Measurements from ENCODE around the gene SLC22A14. TPM values are rescaled to one million over a fixed set of nuclear protein-coding genes. Genes with fewer than 3 reads are reported as not detected.

The SLC22A14 gene
- total and polyA plus RNA-seq, 2 donors (not counting 1 experiment from before 2014, with no cell fraction given): not detected

- ATAC-seq (ENCODE audit: low read depth): no peak
- Histone ChIP-seq H3K4me2 (replicated peaks; ENCODE audit: low read depth, low read length, poor library complexity, severe bottlenecking) (no peak overlapping the region), H3K27me3 (replicated peaks in 1 of 4; ENCODE audit: control extremely low read depth in 1 of 4, control insufficient read depth in 3 of 4, insufficient read depth in 4 of 4, low read length in 3 of 4) (no peaks in the 10 kb centered on the region), H3K9me3 (ENCODE audit: control extremely low read depth in 1 of 3, control insufficient read depth in 2 of 3, insufficient read depth in 1 of 3, low read length in 2 of 3) (no peaks in the 10 kb centered on the region), H3K4me1 (ENCODE audit: control insufficient read depth in 2 of 2, insufficient read depth in 2 of 2, low read length in 2 of 2) (no peaks in the 10 kb centered on the region), H3K36me3 (replicated peaks in 1 of 2; ENCODE audit: control extremely low read depth in 1 of 2, control insufficient read depth in 1 of 2, extremely low read depth in 1 of 2, insufficient read depth in 2 of 2, low read length in 1 of 2) (peaks cover 1 to 77% of the 10 kb centered on the region in 2 experiments), H4K20me1 (ENCODE audit: control insufficient read depth, insufficient read depth, low read length, poor library complexity, severe bottlenecking) (no peaks in the 10 kb centered on the region), H3K9ac (ENCODE audit: low read length) (no peak overlapping the region), H2AFZ (ENCODE audit: insufficient read depth, low read depth, low read length, poor library complexity, severe bottlenecking) (no peak overlapping the region), H3K4me3 (ENCODE audit: control extremely low read depth in 1 of 5, extremely low read depth in 1 of 5, insufficient read depth in 1 of 5, low read depth in 2 of 5, low read length in 4 of 5) (no peak overlapping the region), H3K79me2 (ENCODE audit: control insufficient read depth, insufficient read depth, low read length) (no peaks in the 10 kb centered on the region), H3K27ac (ENCODE audit: low read length in 2 of 2) (no peak overlapping the region)
- ChIA-PET POLR2A (interaction anchor here (0.6 kb wide), 1 partner anchor 41 kb away, joined by 4 read pairs; no protein-coding TSS in a partner anchor), CTCF (interaction anchor here (0.7 kb wide), 1 partner anchor 245 kb away, joined by 3 read pairs; no protein-coding TSS in a partner anchor)
- Mint-ChIP-seq H3K27me3 (no peaks in the 10 kb centered on the region), H3K9me3 (ENCODE audit: insufficient read depth) (no peaks in the 10 kb centered on the region), H3K4me3 (no peak overlapping the region), H3K4me1 (no peaks in the 10 kb centered on the region), H3K27ac (no peak overlapping the region)
- intact Hi-C loops (cut with micrococcal nuclease): no loop called here
- no CpG with 5 or more reads among the region's 2 CpGs for WGBS (ENCODE audit: insufficient coverage)
- no peak for DNase-seq
- TF ChIP-seq EZH2 (IDR thresholded peaks at IDR 0.05; ENCODE audit: borderline replicate concordance, insufficient read depth, low read depth, low read length, poor library complexity, severe bottlenecking): no peak
- TF ChIP-seq CTCF (IDR thresholded peaks at IDR 0.05): no peak
Observed at GRCh38 chr3:38250198-38250597, 31.9 kb upstream of the SLC22A14 start.

GRCh38 chr3:38251197-38251596 is 30.9 kb upstream of the SLC22A14 start:
- peaks cover 1 to 74% of the 10 kb centered on the region in 2 experiments for H3K36me3 ChIP-seq (replicated peaks in 1 of 2; ENCODE audit: control extremely low read depth in 1 of 2, control insufficient read depth in 1 of 2, extremely low read depth in 1 of 2, insufficient read depth in 2 of 2, low read length in 1 of 2)
- H3K9me3 ChIP-seq (ENCODE audit: control extremely low read depth in 1 of 3, control insufficient read depth in 2 of 3, insufficient read depth in 1 of 3, low read length in 2 of 3): no peaks in the 10 kb centered on the region
- H3K9me3 Mint-ChIP-seq (ENCODE audit: insufficient read depth): no peaks in the 10 kb centered on the region
- no peaks in the 10 kb centered on the region for H3K27me3 Mint-ChIP-seq
- intact Hi-C loops (cut with micrococcal nuclease): no loop called here
- no peak overlapping the region for H3K27ac ChIP-seq (ENCODE audit: low read length in 2 of 2)
- no peaks in the 10 kb centered on the region for H3K27me3 ChIP-seq (replicated peaks in 1 of 4; ENCODE audit: control extremely low read depth in 1 of 4, control insufficient read depth in 3 of 4, insufficient read depth in 4 of 4, low read length in 3 of 4)
- H2AFZ ChIP-seq (ENCODE audit: insufficient read depth, low read depth, low read length, poor library complexity, severe bottlenecking): no peak overlapping the region
- 93% methylated on average over 1 of the region's 4 CpGs for WGBS (ENCODE audit: insufficient coverage)
- no peak for DNase-seq
- H3K9ac ChIP-seq (ENCODE audit: low read length): no peak overlapping the region
- H3K27ac Mint-ChIP-seq: no peak overlapping the region
- POLR2A ChIA-PET: no interaction called here
- no peaks in the 10 kb centered on the region for H4K20me1 ChIP-seq (ENCODE audit: control insufficient read depth, insufficient read depth, low read length, poor library complexity, severe bottlenecking)
- CTCF ChIA-PET: no interaction called here
- H3K79me2 ChIP-seq (ENCODE audit: control insufficient read depth, insufficient read depth, low read length): no peaks in the 10 kb centered on the region
- TF ChIP-seq CTCF (IDR thresholded peaks at IDR 0.05): no peak
- no peak for TF ChIP-seq EZH2 (IDR thresholded peaks at IDR 0.05; ENCODE audit: borderline replicate concordance, insufficient read depth, low read depth, low read length, poor library complexity, severe bottlenecking)
- H3K4me3 Mint-ChIP-seq: no peak overlapping the region
- no peak overlapping the region for H3K4me2 ChIP-seq (replicated peaks; ENCODE audit: low read depth, low read length, poor library complexity, severe bottlenecking)
- no peaks in the 10 kb centered on the region for H3K4me1 Mint-ChIP-seq
- no peak for ATAC-seq (ENCODE audit: low read depth)
- H3K4me3 ChIP-seq (ENCODE audit: control extremely low read depth in 1 of 5, extremely low read depth in 1 of 5, insufficient read depth in 1 of 5, low read depth in 2 of 5, low read length in 4 of 5): no peak overlapping the region
- H3K4me1 ChIP-seq (ENCODE audit: control insufficient read depth in 2 of 2, insufficient read depth in 2 of 2, low read length in 2 of 2): no peaks in the 10 kb centered on the region
